Activated CD4-positive, alpha-beta T cell treated with anti-CD3 and anti-CD28 coated beads, Interleukin-2, amount 50 U/mL, for 4 hours (primary cell): Measurements from ENCODE around the gene EPHB1.

ENCODE experiments used
- DNase-seq, 2 experiments: peaks; one replicate each; pipeline ENCODE4 v3.0.0-alpha.2; 2020

The EPHB1 gene

DNA sequence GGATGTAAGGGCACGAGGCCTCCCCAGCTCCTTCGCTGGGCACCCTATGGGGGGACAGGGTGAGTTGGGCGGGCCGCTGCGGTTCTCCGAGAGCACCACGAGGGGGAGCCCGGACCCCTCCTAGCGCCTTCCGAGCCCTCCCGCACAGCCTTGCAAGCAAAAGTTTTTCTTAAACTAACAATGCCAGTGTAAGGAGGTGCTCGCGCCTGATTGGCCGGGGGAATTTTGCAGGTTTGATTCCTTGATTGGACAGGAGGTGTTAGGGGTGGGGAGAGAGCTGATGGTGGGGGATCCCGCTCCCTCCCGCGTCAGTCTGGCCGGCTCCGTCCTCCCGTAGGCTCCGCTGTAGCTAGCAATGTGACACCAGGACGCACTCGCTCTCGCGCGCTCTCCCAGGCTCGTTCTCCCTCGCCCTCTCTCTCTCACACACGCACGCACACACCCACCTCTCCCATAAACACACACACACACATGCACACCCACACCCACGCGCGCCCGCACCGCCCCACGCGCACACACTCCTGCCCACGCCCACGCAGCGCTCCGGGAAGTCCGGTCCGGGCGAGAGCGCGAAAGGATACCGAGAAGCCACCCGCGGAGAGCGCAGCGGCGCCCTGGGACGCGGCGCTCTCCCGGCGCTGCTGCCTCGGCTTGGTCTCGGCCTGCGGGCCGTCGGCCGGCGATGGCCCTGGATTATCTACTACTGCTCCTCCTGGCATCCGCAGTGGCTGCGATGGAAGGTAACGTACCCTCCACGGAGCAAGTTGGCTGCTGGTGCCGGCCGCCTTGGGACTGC lies at the start of gene EPHB1:
Gene EPHB1 (plus strand): TSS at position 311 of the 796 bp plus-strand sequence.
- DNase-seq: peak; percentile 29 to 33

GRCh38 chr3:134748698-134749097 lies 46.4 kb upstream of the EPHB1 start:
- no peak for DNase-seq

GRCh38 chr3:134749174-134749573 lies 45.9 kb upstream of the EPHB1 start:
- DNase-seq: no peak

DNA sequence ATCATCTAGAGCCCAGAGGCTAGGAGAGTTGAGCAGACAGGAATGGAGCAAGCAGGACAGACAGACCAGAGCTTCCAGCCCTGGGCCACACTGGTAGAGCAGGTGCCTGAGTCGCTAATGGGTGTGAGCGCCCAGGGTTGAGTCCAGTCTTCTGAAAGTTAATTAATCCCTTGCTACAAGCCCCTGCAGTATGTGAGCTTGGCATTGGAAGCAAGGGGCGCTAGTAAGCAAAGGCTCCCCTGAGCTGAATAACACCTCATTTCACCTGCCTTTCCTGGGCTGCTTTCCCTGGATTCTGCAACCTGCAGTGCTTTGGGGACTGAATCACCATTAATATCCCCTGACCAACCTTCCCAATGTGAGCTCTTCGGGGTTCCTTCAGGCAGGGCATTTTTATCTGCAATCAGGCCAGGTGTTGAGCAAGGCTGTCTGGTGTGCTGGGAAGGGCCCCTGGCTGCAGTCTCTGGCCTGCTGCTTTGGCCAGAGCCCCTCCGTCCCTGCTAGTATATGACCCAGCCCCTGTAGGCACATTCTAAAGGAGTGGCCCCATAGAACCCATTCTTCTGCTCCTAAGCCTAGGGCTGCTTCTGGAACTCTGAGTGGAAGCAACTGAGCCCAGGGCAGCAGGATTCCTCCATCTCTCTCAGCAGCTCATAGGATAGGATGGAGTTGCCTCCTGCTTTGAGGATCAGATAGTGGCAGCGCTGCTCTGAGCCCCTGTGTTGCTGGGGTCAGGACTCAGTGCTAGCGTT lies 45.1 kb upstream of the EPHB1 start:
- no peak for DNase-seq

- DNase-seq: no peak
Observed at GRCh38 chr3:134751831-134752230, 43.2 kb upstream of the EPHB1 start.

DNA sequence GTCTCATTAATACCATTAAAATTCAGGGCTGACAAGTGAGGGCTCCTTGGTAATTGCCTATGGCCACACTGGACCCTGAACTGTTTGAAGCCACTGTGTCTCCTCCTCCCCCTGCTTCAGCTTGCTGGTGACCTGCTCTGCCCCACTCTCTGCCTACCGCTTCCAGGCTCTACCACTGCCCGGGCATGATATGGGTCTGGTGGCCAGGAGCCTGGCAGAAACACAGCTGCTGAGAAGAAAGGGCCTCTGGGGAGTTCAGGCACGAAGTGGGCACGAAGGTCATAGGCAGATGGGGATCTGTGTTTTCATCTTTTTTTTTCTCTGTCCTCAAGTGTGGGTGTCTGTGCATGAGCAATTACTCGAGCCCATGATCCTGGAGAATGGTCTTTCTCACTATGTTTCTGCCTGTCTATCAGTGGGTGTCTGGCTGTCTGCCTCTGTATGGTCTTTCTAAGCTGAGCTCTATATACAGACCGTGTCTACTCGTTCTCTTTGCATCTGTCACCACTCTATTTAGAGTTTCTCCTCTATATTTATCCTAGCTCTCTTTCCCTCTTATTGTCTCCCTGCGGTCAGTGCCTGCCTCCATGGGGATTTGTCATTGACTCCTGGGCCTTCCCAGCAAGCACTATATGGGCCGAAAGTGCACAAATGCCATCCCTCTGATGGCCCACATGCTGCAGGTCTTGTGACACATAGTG lies 42.1 kb upstream of the EPHB1 start:
- DNase-seq: no peak

DNA sequence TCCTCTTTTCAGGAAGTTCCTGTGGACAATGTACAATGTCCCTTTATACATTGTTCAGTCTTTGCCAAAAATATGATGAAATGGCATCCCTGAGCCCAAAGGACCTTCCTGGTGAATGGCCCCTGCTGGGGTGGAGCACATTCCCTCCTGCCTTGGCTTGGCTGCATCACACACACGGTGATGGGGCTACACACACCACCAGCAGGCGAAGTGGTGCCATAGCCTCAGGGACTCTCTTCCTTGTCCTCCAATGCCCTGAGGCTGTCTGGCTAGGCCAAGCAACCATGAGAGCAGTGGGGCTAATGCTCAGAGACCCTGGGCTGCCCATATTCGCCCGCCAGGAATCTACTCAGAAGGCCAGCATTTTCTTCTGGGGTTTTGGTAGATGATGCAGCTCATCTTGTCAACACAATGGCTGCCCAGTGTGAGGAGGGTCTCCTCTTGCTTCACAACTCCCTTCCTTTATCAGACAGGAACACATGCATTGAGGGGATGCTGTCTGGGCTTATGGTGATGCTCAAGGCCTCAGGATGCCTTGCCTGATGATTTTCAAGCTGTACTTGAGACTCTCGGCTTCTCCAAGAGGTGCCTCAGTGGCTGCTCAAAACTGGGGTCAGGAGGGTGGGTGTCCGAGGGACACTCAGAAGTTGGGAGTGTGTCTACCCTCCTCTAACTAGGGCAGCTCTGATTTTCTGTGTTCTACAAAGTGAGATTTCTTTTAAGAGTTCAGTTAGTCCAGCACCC lies 40.9 kb upstream of the EPHB1 start:
- no peak for DNase-seq

GRCh38 chr3:134754768-134755559 lies 40.1 kb upstream of the EPHB1 start:
- DNase-seq: no peak

DNA sequence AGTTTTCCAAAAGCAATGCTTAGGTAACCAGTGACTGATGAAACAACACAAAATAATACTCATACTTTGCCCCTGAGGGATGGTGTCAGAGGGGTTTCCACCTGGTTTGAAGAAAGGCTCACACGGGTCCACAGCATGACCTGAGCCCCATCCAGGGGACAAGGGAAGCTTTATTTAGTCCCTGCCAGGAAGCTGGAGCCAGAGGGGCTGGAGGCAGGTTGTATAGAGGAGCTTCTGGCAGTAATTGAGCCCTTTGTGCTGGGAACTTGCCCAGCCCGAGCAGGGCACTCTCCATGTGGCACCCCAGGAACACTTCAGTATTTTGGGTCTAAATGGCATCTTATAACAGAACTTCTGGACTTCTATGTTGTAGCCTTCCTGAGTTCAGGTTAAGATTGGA lies 39.2 kb upstream of the EPHB1 start:
- no peak for DNase-seq

DNA sequence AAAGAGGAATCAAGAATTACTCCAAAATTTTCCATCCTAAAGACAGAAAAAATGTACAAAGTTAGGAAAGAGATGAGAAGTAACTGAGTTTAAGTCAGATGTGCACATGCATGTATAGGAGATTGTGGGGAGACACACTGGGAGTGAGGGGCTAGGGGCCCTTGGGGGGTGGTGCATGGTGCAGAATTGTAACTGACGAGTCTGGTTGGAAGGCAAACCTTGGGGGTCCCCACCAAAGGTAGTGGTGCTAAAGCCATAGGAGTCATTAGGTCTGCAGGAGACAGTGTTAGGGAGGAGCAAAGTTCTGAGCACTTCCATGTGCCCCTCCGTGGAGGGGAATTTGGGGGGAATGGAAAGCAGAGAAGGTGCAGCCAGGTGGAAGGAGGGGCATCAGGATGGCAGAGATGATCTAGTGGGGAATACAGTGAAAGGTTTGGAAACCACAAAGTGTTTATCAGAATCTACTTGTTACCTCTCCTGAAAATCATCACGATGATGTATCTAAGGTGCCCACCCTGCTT lies 37.5 kb upstream of the EPHB1 start:
- DNase-seq: no peak

GRCh38 chr3:134761213-134761612 lies 33.8 kb upstream of the EPHB1 start:
- no peak for DNase-seq

DNA sequence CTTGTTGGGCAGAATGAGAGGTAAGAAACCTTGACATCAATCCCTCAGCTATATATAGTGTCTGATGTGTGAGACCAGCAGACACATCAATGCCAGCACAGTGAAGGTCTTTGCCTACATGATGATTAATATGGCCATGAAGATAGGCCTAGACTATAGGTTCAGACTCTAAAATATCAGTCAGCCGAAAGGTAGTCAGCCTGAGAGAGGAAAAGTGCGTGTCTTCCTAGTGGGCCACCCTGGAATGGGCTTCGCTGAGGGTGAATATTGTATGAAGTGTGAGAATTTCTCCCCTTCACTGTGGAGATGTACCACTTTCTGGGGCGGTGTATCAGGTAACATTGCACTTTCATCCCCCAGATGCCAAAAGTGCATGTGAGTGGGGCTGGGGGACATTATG lies 33.0 kb upstream of the EPHB1 start:
- DNase-seq: no peak

DNA sequence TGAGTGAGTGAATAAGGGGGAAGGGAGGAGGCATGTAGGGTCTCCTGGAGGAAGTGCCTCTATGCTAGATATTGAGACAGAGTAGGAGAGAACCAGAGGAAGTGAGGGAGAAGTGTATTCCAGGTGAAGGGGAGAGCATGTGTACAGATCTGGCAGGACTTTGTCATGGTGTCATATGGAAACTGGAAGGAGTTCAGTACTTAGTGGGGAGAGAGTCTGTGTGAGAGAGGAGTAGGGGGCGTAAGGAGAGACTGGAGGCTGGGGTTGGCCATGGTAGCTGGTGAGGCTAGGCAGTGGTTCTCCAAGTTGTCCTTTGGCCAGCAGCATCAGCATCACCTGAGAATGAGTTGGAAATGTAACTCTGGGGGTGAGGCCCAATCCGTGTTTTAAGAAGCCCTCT lies 29.6 kb upstream of the EPHB1 start:
- DNase-seq: no peak

DNA sequence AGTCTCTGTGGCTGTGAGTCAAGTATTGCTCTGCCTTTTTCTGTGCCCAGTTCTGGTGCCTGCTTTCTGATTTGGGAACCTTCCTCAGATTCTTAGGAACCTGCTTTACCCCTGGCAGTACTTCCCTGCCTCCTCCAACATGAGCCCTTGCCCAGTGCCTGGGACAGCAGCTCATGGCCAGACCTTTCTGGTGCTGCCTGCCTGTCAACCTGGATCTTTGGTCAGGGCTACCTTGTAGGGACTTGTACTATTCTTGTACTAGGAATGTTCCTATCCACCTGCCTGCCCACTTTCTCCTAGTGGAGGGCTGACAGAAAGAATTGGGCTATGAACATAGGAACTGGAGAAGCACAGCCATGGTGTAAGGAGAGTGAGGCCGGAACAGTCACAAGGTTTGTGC lies 28.8 kb upstream of the EPHB1 start:
- no peak for DNase-seq

GRCh38 chr3:134768116-134768515 lies 26.9 kb upstream of the EPHB1 start:
- no peak for DNase-seq

DNA sequence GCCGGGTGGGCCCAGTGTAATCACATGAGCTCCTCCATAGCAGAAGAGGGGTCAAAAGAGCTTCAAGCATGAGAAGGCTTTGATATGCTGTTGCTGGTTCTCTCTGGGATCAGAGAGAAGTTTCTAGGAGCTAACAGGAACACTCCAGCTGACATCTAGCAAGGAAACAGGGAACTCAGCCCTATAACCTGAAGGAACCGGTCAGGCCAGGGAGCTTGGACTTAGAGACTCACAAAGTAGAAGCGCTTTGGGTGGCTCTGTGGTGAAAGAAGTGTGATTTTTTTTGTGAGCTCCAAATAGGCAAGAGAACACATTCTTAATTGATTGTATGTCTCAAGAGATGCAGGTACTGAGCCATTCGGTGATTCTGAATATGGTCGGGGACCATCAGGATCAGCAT lies 26.2 kb upstream of the EPHB1 start:
- no peak for DNase-seq

DNA sequence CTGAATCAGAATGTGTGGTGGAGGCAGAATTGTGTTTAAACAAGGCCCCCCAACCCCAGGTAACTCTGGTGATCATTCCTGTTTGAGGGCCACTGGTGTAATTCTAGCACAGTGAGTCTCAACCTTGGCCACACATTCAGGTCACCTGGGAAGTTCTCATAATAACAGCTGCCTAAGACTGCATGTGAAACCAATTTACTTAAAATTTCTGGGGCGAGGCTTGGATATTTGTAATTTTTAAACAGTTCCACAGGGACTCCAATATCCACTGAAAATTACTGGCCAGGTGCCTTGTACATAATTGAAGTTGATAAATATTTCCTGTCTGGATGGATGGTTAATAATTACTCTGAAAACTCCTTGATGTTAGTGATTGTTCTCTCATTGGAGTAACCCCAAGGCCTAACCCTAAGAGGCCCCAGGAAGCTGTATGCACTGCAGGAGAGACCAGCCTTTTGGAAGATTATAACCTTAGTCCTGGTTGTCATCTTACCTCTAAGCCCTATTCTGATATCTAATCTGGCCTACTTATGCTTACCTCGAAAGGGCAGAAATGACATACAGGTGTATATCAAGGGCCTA lies 25.7 kb upstream of the EPHB1 start:
- DNase-seq: no peak

DNA sequence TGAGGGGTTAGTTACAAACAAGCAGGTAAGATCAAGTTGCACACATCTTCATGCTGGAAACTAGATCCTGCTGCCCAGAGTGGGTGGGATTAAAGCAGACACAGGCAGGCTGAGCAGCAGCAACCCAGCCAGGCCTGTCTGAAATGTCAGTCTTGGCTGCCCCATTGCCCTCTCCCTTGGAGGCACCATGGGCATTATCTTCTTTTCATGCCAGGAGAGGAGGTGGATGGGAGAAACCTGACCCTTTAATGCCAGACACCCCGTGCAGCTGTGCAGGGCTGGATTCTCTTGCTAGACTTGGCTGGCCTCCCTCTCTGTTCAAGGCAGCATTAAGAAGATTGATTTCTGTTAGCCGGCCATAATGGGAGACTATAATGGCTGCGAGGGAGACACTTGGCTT lies 23.0 kb upstream of the EPHB1 start:
- no peak for DNase-seq

DNA sequence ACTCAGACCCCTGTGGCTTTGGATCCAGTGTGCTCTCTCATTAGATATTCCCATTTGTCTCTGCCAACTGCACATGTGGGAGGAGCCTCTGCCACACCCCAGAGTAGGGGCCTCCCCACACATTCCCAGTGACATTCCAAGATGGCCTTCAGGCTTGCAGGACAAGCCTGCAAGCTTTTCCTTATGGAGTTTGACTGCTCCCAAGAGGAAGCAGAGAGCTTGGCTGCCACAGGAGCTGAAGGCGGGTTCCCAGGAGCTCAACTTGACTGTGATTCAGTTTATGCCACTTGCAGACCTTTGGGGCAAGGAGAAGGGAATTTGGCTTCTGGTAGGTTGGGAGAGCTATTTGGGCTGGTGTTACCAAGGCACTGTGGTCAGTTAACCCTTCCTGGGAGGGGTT lies 22.5 kb upstream of the EPHB1 start:
- DNase-seq: no peak

DNA sequence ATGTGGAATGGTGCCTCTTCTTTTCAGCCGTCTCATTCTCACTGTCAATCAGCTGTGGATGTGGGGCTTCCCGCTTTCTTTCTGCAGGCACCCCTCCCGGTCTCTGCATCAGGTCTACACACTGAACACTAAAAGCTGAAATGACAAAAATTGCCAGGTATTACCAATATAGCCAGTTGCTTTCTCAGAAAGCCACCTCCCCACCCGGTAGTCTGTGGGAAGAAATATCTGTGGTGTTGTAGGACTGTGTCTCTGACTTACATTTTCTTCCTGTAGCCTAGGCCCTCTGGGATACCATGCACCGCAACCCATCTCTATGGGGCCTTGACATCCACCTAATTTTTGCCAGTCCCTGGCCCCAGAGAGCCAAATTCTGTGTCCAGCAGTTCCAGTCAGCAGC lies 19.2 kb upstream of the EPHB1 start:
- no peak for DNase-seq

- DNase-seq: no peak
Observed at GRCh38 chr3:134776518-134776917, 18.5 kb upstream of the EPHB1 start.

GRCh38 chr3:134777341-134777740 lies 17.7 kb upstream of the EPHB1 start:
- DNase-seq: no peak
